Measurements from ENCODE around the gene AGRN.
"Not testable (repeated sequence)": the region's sequence is repeated elsewhere in the genome, so short reads cannot be mapped to it uniquely, and the experiment has no call there.

The AGRN gene

DNA sequence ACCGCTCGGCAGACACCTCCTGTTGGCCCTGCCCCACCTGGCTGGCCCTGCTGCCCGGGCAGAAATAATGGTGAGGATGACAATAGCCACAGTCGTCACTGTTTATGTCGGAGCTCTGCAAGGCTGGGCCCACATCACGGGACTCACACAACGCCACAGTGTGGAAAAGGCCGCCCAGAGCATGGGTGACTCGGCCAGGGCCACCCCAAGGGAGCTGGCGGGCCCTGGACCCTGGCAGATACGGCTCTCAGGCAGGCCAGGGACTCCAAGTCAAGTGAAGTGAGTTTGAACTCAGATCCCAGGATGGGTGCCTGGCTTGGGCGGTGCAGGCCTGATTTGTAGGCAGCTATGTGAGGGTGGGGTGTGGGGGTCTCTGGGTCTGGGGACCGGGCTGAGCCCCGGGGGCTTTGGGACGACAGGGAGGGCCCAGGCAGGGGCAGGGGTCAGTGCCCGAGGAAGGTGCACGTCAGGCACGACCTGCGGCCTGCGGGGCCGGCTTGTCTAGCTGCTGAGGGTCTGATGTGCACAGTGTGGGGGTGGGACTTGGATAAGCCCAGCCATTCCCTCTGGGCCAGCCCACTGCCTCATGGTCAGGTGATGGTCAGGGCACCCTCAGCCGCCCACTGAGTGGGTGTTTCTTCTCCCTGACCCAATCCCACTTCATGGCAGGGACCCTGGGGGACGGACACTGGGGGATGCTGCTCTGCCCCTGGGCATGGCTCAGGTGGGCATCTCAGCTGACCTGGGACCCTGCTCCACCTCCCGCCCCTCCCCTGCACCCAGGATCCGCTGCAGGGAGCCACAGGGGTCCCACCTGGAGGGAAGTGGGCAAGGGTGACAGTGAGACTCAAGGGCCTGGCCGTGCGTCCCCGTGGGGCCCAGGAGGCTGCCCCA lies 53.2 kb downstream of the AGRN start:
- no peak for FAIRE-seq
- no peak for DNase-seq (ENCODE audit: extremely low spot score, insufficient read length, low read depth)

DNA sequence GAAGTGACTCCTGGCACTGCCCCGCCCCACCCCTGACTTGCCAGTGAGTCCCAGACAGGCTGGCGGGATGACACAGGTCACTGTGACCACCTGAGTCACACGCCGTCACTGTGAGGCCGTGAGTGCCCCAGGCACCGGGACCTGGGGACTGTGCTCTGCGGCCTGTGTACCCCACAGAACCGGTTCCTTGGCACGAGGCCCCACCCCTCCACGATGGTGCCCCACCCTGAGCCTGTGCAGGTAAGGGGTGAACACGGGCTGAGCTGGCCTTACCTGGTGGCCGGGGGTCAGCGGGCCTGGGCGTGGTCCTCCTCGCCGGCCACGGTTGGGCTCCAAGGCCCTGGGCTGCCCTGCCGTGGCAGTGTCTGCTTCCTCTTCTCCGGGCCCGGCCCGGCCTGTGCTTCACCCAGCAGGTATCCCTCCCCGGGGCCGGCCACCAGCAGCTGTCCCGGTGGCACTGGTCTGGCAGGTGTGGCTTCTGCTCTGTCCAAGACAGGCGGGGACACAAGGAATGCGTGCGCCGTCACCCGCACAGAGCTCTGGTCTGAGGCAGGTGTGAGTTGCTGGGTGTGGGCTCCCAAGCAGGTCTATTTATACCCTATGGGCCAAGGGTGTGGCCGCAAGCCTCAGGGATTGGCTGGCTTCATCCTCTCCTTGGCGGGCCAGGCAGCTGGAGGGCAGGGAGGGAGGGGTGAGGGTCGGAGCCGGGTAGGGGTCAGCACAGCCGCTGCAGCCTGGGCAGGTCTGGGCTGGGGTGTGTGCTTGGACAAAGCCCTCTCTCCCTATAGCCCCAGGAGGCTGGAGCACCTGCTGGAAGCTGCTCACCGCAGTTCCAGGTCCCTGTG lies 54.0 kb downstream of the AGRN start, which contains the start of gene RNF223:
Gene RNF223, minus strand, starts transcription at position 564 of the 845 bp plus-strand sequence. CDS start 1,740 bp downstream, outside the sequence.
- DNase-seq (ENCODE audit: extremely low spot score, insufficient read length, low read depth): no peak

DNA sequence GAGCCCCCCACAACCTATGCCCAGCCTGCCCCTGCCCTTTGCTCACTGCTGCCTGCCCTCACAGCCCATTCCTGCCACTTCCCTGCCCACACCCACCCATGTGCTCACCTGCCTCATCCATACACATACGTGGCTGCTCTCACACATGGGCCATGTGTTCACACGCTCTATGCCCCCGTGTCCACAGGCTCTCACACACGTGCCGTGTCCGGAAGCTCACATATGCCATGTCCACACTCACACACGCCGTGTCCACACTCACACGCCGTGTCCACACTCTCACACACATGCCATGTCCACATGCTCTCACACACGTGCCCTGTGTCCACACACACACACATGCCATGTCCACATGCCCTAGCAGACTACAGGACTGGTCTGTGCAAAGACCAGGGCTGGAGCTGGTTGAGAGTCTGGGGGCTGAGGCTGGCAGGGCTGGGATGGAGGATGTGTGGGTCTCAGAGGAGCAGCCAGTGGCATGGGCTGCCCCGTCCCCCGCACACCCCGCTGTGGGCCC lies 54.8 kb downstream of the AGRN start:
- no peak for FAIRE-seq
- no peak for DNase-seq (ENCODE audit: extremely low spot score, insufficient read length, low read depth)

More for the DNA sequence above, 54.0 kb downstream of the AGRN start, which contains the start of gene RNF223:
- no peak for FAIRE-seq

DNA sequence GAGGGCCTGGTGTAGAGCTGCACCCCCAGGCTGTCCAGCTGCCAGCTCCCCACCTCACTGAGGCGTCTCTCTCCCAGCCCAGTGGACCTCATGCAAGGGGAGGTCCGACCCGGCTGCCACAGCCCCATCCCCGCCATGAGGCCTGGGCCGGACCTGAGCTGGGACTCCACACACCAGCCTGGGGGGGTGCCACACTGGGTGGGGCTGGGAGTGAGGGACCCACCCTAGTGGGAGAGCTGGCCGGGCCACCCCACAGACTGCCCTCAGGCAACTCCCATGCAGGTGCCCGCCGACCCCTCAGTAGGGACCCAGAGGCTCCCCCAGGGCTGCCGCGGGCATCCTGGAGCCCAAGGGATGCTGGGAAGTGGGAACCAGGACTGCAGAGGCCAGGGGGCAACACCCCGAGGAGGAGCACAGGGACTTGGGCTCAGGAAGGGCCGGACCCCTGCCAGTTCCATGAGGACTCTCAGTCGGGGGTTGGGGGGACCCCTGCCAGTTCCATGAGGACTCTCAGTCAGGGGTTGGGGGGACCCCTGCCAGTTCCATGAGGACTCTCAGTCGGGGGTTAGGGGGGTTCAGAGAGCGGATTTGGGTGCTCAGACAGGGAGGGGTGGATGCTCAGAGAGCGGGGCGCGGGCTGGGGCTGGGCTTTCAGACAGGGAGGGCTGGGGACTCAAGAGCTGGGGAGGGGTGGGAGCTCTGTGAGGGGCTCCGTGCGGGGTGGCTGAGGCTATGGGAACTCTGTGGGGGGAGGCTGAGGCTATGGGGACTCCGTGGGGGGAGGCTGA lies 55.4 kb downstream of the AGRN start:
- FAIRE-seq (no peak), DNase-seq (ENCODE audit: extremely low spot score, insufficient read length, low read depth) (no peak)

DNA sequence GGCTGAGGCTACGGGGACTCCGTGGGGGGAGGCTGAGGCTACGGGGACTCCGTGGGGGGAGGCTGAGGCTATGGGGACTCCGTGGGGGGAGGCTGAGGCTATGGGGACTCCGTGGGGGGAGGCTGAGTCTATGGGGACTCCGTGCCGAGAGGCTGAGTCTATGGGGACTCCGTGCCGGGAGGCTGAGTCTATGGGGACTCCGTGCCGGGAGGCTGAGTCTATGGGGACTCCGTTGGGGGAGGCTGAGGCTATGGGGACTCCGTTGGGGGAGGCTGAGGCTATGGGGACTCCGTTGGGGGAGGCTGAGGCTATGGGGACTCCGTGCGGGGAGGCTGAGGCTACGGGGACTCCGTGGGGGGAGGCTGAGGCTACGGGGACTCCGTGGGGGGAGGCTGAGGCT lies 57.5 kb downstream of the AGRN start:
- FAIRE-seq; DNase-seq (ENCODE audit: extremely low spot score, insufficient read length, low read depth): not testable (repeated sequence)

DNA sequence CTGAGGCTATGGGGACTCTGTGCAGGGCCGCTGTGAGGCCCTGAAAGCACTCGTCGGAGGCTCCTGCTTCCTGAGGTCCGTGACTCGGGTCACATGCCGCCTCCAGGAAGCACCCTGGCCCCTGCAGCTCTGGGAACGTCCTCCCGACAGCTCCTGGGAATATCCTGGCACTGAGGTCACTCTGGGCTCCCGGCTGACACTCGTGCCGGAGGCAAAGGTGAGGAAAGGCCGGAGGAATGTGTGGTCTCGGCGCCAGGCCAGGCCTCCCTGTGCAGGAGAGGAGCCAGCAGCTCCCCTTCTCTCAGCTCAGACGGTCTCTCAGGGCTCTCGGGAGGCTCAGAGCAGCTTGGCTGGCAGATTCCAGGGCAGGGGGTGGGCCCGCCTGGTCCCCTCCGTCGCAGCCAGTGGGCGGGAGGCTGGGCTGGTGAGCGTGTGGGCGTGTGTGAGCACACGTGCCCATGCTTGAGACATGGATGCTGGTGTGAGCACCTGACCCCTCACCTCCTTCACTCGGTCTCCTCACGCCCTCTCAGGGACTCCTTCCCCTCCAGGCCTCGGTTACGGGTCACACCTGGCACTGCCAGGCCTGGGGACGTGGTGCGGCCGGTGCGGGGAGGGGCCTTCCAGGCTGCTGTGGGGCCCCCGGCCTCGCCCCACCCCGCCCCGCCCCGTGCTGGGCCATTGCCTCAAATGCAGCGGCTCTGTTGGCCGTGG lies 59.6 kb downstream of the AGRN start:
- FAIRE-seq (no peak), DNase-seq (ENCODE audit: extremely low spot score, insufficient read length, low read depth) (no peak)

DNA sequence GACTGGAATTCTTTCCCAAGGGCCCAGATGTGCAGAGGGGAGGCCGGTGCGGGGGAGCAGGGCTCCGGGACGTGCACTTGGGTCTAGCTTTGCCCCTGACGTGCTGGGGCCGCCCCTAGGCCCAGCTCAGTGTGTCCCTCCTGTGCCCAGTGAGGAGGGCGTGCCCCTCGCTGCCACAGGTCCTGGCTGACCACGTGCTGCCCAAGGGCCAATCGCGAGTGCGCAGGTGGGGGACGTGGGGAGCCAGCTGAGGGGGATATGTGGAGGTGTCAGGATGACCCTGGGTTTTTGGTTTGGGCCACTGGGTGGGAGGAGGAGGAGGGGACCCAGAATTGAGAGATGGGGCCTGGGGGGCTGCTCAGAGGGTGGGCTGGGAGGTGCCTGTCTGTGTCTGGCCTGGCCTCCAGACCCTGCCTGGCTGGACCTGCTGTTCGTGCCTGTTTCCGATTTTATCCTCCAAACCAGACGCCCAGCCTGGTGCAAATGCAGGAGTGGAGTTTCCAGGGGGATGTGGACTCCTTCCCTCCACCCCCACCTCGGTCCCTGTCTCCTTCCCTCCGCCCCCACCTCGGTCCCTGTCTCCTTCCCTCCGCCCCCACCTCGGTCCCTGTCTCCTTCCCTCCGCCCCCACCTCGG lies 60.3 kb downstream of the AGRN start:
- FAIRE-seq (no peak), DNase-seq (ENCODE audit: extremely low spot score, insufficient read length, low read depth) (no peak)

DNA sequence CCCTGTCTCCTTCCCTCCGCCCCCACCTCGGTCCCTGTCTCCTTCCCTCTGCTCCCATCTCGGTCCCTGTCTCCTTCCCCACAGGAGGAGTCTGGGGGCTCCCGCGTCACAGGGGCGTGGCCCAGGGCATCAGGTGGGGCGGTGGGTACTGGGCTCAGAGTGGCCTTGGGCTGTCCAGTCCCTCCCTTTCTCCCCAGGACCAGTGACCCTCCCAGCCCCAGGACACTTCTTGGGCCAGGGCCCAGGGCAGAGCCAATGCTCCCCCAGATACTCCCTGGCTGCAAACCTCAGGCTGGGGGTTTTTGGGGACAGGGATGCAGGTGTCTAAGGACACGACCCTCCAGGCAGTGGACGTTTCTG lies 61.0 kb downstream of the AGRN start:
- no peak for DNase-seq (ENCODE audit: extremely low spot score, insufficient read length, low read depth)
- no peak for FAIRE-seq

DNA sequence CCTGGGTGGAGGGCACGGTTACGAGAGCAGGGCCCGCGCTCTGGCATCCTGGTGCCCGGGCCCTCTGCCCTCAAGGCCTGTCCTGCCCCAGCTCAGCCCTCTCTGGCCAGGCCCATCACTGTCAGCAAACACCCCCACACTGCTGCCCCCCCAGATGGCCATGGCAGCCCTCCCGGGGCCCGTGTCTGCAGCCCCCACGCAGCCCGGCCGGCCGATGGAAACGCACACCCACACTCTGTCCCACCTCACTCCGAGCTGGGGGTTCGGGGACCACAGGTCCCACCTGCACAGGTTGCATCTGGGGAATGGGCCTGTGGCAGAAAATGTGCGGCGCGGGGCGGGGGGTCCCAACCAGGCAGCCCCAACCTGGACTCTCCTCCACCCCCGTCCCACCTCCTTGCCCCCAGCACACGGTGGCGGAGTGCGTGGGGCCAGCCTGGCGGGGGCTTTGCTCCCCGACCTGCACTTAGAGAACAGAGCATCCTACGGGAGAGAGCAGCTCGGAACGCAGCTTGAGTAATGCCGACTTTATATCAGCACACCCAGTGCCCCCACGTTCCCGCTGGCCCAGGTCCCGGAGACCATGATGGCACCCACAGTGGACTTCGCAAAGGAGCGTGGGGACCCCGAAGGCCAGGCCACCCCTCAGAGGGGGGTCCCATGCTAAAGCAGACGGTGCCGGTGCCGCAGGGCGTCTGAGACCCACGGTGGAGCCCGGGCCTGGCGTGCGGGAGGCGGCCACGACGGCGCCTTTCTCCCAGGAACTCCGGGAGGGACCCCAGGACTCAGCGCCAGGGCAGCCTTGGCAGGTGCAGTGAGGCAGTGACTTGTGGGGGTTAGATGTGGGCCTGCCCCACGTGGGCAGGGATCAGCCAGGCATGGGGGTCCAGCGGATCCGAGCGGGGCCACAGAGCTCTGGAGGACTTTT lies 61.7 kb downstream of the AGRN start:
- DNase-seq (ENCODE audit: extremely low spot score, insufficient read length, low read depth) (no peak), FAIRE-seq (no peak)

- no peak for DNase-seq (ENCODE audit: extremely low spot score, insufficient read length, low read depth)
- no peak for FAIRE-seq
Measured at GRCh38 chr1:1082239-1082775, 62.4 kb downstream of the AGRN start.

DNA sequence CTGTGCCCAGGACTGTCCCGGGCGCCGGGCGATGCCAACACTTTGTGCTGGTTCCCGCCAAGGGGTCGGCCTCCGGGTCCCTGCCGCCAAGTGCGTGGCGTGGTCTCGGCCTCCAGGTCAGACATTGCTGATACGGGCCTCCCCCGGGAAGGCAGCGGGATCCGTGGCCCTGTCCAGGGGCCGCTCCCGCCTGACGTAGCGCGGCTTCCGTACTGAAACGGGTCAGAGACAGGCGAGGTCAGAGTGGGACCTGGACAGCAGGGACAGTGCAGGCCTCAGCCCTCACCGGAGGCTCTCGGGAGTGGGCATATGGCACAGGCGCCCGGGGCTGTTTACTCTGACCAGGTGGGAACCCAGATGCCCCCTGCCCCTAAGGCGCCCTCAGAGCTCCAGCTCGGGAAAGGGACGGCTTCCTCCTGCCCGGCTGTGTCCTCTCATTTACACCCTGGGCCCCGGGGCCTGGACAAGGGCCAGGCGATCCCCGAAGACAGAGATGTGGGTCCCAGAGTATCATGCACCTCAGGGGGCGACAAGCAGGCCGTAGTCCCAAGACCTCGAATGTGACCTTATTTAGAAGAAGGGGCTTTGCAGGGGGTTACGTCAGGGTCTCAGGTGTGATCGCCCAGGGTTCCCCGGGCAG lies 63.0 kb downstream of the AGRN start:
- no peak for FAIRE-seq
- no peak for DNase-seq (ENCODE audit: extremely low spot score, insufficient read length, low read depth)

GRCh38 chr1:1083416-1084371 lies 63.8 kb downstream of the AGRN start:
- FAIRE-seq (no peak), DNase-seq (ENCODE audit: extremely low spot score, insufficient read length, low read depth) (no peak)

DNA sequence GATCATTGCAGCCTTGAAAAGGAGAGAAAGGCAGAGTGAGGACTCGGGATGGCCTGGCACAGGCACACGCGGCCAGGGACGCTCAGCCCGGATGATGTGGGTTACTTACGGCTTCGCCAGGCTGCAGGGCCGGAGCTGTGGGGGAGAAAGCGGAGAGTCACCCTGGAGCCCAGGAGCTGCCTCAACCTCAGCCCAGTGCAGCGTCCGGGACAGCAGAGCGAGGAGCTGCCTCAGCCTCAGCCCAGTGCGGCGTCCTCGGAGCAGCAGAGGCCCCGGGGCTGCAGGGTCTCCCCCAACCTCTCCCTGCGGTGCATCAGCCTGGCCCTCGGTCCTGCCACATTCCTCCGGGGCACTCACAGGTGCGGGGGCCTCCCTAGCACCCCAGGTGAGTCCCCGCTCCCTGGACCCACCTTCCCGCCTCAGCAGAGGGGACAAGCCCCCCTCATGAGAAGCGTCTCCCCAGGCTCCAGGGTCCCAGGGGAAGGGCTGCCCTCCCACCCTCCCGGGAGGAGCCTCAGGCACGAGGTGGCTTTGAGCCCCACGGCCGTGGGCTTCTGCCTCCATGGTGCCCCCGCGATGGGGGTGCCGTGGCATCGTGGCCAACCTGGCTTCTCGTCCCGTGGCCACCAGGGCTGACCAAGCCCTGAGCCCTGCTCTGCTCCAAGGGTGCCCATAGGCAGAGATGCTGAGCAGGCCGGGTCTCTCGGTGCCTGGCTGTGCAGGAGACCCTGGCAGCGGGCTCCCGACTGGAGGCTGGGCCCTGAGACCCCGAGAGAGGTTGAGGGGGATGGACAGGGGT lies 64.7 kb downstream of the AGRN start:
- no peak for FAIRE-seq

GRCh38 chr1:1085171-1085841 lies 65.4 kb downstream of the AGRN start:
- FAIRE-seq (no peak), DNase-seq (ENCODE audit: extremely low spot score, insufficient read length, low read depth) (no peak)

More for the DNA sequence above, 64.7 kb downstream of the AGRN start:
- DNase-seq (ENCODE audit: extremely low spot score, insufficient read length, low read depth): no peak

Measured in GM18507 (cell line).